WTC11 (cell line): Measurements from ENCODE around the gene QRICH2. TPM values are rescaled to one million over a fixed set of nuclear protein-coding genes. Genes with fewer than 3 reads are reported as not detected.

ENCODE experiments used
- ATAC-seq: fragments of 200-7000 bp; cut with Tn5 transposase; 2 replicates; pipeline ENCODE4 v1.10.0; 2021; ENCODE audit warnings: mild to moderate bottlenecking, moderate library complexity
- Bru-seq: library from RNA; stranded (reverse); fragments of 400-500 nt; gene quantifications from one replicate; lab custom pipeline; 2021; lab: Mats Ljungman, UMichigan
- CTCF ChIA-PET: fragments of 300-600 bp; sonication (Branson Sonifier 250); formaldehyde crosslinking; loops from one replicate; lab custom pipeline; 2021; ENCODE audit warnings: antibody characterized with exemption; lab: Charles Lee
- POLR2A ChIA-PET: fragments of 350-600 bp; sonication (Branson Sonifier 250); formaldehyde crosslinking; loops from one replicate; lab custom pipeline; 2021; ENCODE audit warnings: antibody characterized with exemption; lab: Charles Lee
- DNase-seq: peaks from one replicate; pipeline ENCODE4 v3.0.0; 2021; ENCODE audit warnings: low spot score
- H3K27ac Mint-ChIP-seq: 2 replicates; pipeline ENCODE4 v1.8.0; 2021; ENCODE audit warnings: mixed read lengths
- H3K27me3 Mint-ChIP-seq: 2 replicates; pipeline ENCODE4 v1.8.0; 2021; ENCODE audit warnings: low read depth, mild to moderate bottlenecking, moderate library complexity, mixed read lengths
- H3K36me3 Mint-ChIP-seq: 2 replicates; pipeline ENCODE4 v1.8.0; 2021; ENCODE audit warnings: mixed read lengths
- H3K4me1 Mint-ChIP-seq: 2 replicates; pipeline ENCODE4 v1.8.0; 2022; ENCODE audit warnings: mixed read lengths
- H3K4me3 Mint-ChIP-seq: 2 replicates; pipeline ENCODE4 v1.8.0; 2021; ENCODE audit warnings: mild to moderate bottlenecking, moderate library complexity, mixed read lengths
- H3K9me3 Mint-ChIP-seq: 2 replicates; pipeline ENCODE4 v1.8.0; 2021; ENCODE audit warnings: mixed read lengths
- AR ChIP-seq: fragments of 250-450 bp; sonication (Bioruptor Pico); IDR thresholded peaks from 2 replicates; pipeline ENCODE4 v1.9.0; 2021; ENCODE audit warnings: mild to moderate bottlenecking
- E2F4 ChIP-seq: sonication (generic); formaldehyde crosslinking; IDR thresholded peaks from 2 replicates; pipeline ENCODE4 v1.8.1; 2022; ENCODE audit warnings: low read depth, mild to moderate bottlenecking, moderate library complexity, missing genetic modification reagents, borderline replicate concordance
- E2F5 ChIP-seq: sonication (generic); formaldehyde crosslinking; IDR thresholded peaks from 2 replicates; pipeline ENCODE4 v1.8.1; 2022; ENCODE audit warnings: mild to moderate bottlenecking, moderate library complexity, missing genetic modification reagents
- ETV6 ChIP-seq: sonication (generic); formaldehyde crosslinking; IDR thresholded peaks from 2 replicates; pipeline ENCODE4 v1.8.1; 2022; ENCODE audit warnings: mild to moderate bottlenecking, missing genetic modification reagents
- GABPB1 ChIP-seq: sonication (generic); formaldehyde crosslinking; IDR thresholded peaks from 2 replicates; pipeline ENCODE4 v1.8.1; 2023; ENCODE audit warnings: mild to moderate bottlenecking, missing genetic modification reagents
- GTF2I ChIP-seq: fragments of 250-450 bp; sonication (Bioruptor Pico); conservative IDR thresholded peaks from 2 replicates; pipeline ENCODE4 v1.4.0; 2021; ENCODE audit warnings: mild to moderate bottlenecking
- KAT7 ChIP-seq: sonication (generic); formaldehyde crosslinking; IDR thresholded peaks from 2 replicates; pipeline ENCODE4 v1.8.1; 2023; ENCODE audit warnings: missing genetic modification reagents, mild to moderate bottlenecking, borderline replicate concordance
- NFE2L1 ChIP-seq: sonication (generic); formaldehyde crosslinking; IDR thresholded peaks from 2 replicates; pipeline ENCODE4 v1.8.1; 2023; ENCODE audit warnings: missing genetic modification reagents
- NR1H2 ChIP-seq: sonication (generic); formaldehyde crosslinking; IDR thresholded peaks from 2 replicates; pipeline ENCODE4 v1.9.0; 2021; ENCODE audit warnings: mild to moderate bottlenecking, moderate library complexity, missing genetic modification reagents
- NR2C2 ChIP-seq: sonication (generic); formaldehyde crosslinking; IDR thresholded peaks from 2 replicates; pipeline ENCODE4 v1.8.0; 2022; ENCODE audit warnings: mild to moderate bottlenecking, missing genetic modification reagents
- OVOL2 ChIP-seq: fragments of 250-450 bp; sonication (Bioruptor Pico); IDR thresholded peaks from 2 replicates; pipeline ENCODE4 v1.9.0; 2021; ENCODE audit warnings: mild to moderate bottlenecking, borderline replicate concordance
- SMAD4 ChIP-seq: sonication (generic); formaldehyde crosslinking; IDR thresholded peaks from 2 replicates; pipeline ENCODE4 v1.8.0; 2022; ENCODE audit warnings: mild to moderate bottlenecking, missing genetic modification reagents
- STAT6 ChIP-seq: sonication (generic); formaldehyde crosslinking; conservative IDR thresholded peaks from 2 replicates; pipeline ENCODE4 v1.8.1; 2023; ENCODE audit warnings: mild to moderate bottlenecking, low read depth, missing genetic modification reagents, moderate library complexity
- ZBTB21 ChIP-seq: sonication (generic); formaldehyde crosslinking; IDR thresholded peaks from 2 replicates; pipeline ENCODE4 v1.8.1; 2023; ENCODE audit warnings: mild to moderate bottlenecking, missing genetic modification reagents, borderline replicate concordance
- ZNF317 ChIP-seq: sonication (generic); formaldehyde crosslinking; IDR thresholded peaks from 2 replicates; pipeline ENCODE4 v1.8.1; 2023; ENCODE audit warnings: low read depth, mild to moderate bottlenecking, moderate library complexity, missing genetic modification reagents, borderline replicate concordance
- ZNF425 ChIP-seq: fragments of 250-450 bp; sonication (Bioruptor Pico); conservative IDR thresholded peaks from 2 replicates; pipeline ENCODE4 v1.9.0; 2021; ENCODE audit warnings: mild to moderate bottlenecking
- ZNF671 ChIP-seq: fragments of 250-450 bp; sonication (Bioruptor Pico); IDR thresholded peaks from 2 replicates; pipeline ENCODE4 v1.8.0; 2021; ENCODE audit warnings: mild to moderate bottlenecking
- ZSCAN18 ChIP-seq: fragments of 250-450 bp; sonication (Bioruptor Pico); IDR thresholded peaks from 2 replicates; pipeline ENCODE4 v2.1.2; 2022; ENCODE audit warnings: mild to moderate bottlenecking, moderate library complexity
- long read RNA-seq, 3 experiments: library from RNA in 1 of 3; library from capped mRNA in 1 of 3; library from polyadenylated mRNA in 1 of 3; unstranded in 2 of 3; stranded (forward) in 1 of 3; transcript quantifications; one replicate each; pipeline ENCODE4 v2.0.0, GENCODE V29; 2021
- total RNA-seq: library from RNA; stranded (reverse); gene quantifications from 3 replicates; pipeline ENCODE4 v1.2.3, GENCODE V29; 2021

The QRICH2 gene
- 1.5 to 3.2 TPM (median 2.7 TPM) in 3 replicates for total RNA-seq
- percentile 40 among the genes with signal in this experiment for Bru-seq, nascent RNA
- long read RNA-seq, experiment 1, partial matches to known transcripts: 2 of 11 reads
- long read RNA-seq, experiment 1, other reads (novel, unspliced or antisense): 9 of 11 reads
- long read RNA-seq, experiment 2, partial matches to known transcripts: 1 of 2 reads
- long read RNA-seq, experiment 2, other reads (novel, unspliced or antisense): 1 of 2 reads
- long read RNA-seq, experiment 3: 0 reads

- Mint-ChIP-seq H3K9me3 (no peaks in the 10 kb centered on the region), H3K36me3 (peaks cover 16% of the 10 kb centered on the region; the same call in 1 of the 2 replicates)
- TF ChIP-seq NR1H2 (CRISPR knock-in tag) (no peak), ZNF671 (CRISPR knock-in tag) (no peak), AR (CRISPR knock-in tag) (no peak), SMAD4 (CRISPR knock-in tag) (no peak)
- TF ChIP-seq, all 79 proteins: peak for 0
- no peak within 1 kb of the TSS for H3K27ac Mint-ChIP-seq
- ChIA-PET POLR2A (no interaction called here), CTCF (interaction anchor here (1.2 to 3.7 kb wide), 4 partner anchors 83 to 294 kb away, joined by 3 to 22 read pairs (median 3); no protein-coding TSS in a partner anchor)
- H3K4me3 Mint-ChIP-seq: no peak within 1 kb of the TSS
- no peaks in the 10 kb centered on the region for H3K27me3 Mint-ChIP-seq
- DNase-seq: no peak
- ATAC-seq: no peak
- H3K4me1 Mint-ChIP-seq: no peaks in the 10 kb centered on the region
Observed at GRCh38 chr17:76307966-76308338, at the start of gene QRICH2. QRICH2 (minus strand) TSS chr17:76308276; CDS start chr17:76307998, 278 bp downstream.

- Mint-ChIP-seq H3K27ac (no peak overlapping the region), H3K27me3 (no peaks in the 10 kb centered on the region), H3K36me3 (no peaks in the 10 kb centered on the region), H3K4me1 (peaks cover 17% of the 10 kb centered on the region), H3K4me3 (no peak overlapping the region), H3K9me3 (no peaks in the 10 kb centered on the region)
- ChIA-PET POLR2A (no interaction called here), CTCF (interaction anchor here (0.7 to 1.6 kb wide), 3 partner anchors 13 to 147 kb away, joined by 3 to 7 read pairs (median 5); no protein-coding TSS in a partner anchor)
- ATAC-seq (no peak), DNase-seq (no peak)
- TF ChIP-seq OVOL2 (CRISPR knock-in tag): no peak
- TF ChIP-seq NFE2L1 (CRISPR knock-in tag): no peak
- TF ChIP-seq GABPB1: no peak
- no peak for TF ChIP-seq ZNF317 (CRISPR knock-in tag)
- TF ChIP-seq STAT6: no peak
- TF ChIP-seq ZNF425 (CRISPR knock-in tag): no peak
- no peak for TF ChIP-seq GTF2I (CRISPR knock-in tag)
- no peak for TF ChIP-seq ZSCAN18 (CRISPR knock-in tag)
- TF ChIP-seq ZBTB21: no peak
- no peak for TF ChIP-seq NR2C2 (CRISPR knock-in tag)
- TF ChIP-seq ETV6 (CRISPR knock-in tag): no peak
- no peak for TF ChIP-seq E2F5 (CRISPR knock-in tag)
- no peak for TF ChIP-seq E2F4 (CRISPR knock-in tag)
- TF ChIP-seq KAT7 (CRISPR knock-in tag): no peak
Observed at GRCh38 chr17:76357597-76358158, 49.6 kb upstream of the QRICH2 start.
